PFSK-1 (cell line): ENCODE measurements around the gene C1QC.

Experiments used
- POLR2AphosphoS5 ChIP-seq: IDR thresholded peaks from 2 replicates; pipeline ENCODE4 v1.6.1; 2012; ENCODE audit warnings: low read depth, mild to moderate bottlenecking, control low read depth, low read length, moderate library complexity
- SIN3A ChIP-seq: IDR thresholded peaks from 2 replicates; pipeline ENCODE4 v1.6.1; 2012; ENCODE audit warnings: mild to moderate bottlenecking, low read length, moderate library complexity, borderline replicate concordance; ENCODE audit not compliant: insufficient read depth
- TF ChIP-seq, protein P1 (sequence below), 2 experiments: IDR thresholded peaks; 2 replicates each; pipeline versions ENCODE4 v1.6.1 to v1.8.0; 2011 to 2012; ENCODE audit warnings: low read depth in 2 of 2, low read length in 2 of 2, control low read depth in 1 of 2, inconsistent platforms in 1 of 2, mild to moderate bottlenecking in 1 of 2, moderate library complexity in 1 of 2; ENCODE audit not compliant: insufficient read depth in 1 of 2

GRCh38 chr1:22616571-22616970 lies 26.9 kb upstream of the C1QC start:
- TF ChIP-seq POLR2AphosphoS5 (no peak), SIN3A (no peak)
- TF ChIP-seq, protein P1, sequence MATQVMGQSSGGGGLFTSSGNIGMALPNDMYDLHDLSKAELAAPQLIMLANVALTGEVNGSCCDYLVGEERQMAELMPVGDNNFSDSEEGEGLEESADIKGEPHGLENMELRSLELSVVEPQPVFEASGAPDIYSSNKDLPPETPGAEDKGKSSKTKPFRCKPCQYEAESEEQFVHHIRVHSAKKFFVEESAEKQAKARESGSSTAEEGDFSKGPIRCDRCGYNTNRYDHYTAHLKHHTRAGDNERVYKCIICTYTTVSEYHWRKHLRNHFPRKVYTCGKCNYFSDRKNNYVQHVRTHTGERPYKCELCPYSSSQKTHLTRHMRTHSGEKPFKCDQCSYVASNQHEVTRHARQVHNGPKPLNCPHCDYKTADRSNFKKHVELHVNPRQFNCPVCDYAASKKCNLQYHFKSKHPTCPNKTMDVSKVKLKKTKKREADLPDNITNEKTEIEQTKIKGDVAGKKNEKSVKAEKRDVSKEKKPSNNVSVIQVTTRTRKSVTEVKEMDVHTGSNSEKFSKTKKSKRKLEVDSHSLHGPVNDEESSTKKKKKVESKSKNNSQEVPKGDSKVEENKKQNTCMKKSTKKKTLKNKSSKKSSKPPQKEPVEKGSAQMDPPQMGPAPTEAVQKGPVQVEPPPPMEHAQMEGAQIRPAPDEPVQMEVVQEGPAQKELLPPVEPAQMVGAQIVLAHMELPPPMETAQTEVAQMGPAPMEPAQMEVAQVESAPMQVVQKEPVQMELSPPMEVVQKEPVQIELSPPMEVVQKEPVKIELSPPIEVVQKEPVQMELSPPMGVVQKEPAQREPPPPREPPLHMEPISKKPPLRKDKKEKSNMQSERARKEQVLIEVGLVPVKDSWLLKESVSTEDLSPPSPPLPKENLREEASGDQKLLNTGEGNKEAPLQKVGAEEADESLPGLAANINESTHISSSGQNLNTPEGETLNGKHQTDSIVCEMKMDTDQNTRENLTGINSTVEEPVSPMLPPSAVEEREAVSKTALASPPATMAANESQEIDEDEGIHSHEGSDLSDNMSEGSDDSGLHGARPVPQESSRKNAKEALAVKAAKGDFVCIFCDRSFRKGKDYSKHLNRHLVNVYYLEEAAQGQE (IDR thresholded peaks at IDR 0.05; ENCODE audit: insufficient read depth in 1 of 2, low read depth in 2 of 2, low read length in 2 of 2), result no peak
